ENCODE measurements around the gene ABCB6.

DNA sequence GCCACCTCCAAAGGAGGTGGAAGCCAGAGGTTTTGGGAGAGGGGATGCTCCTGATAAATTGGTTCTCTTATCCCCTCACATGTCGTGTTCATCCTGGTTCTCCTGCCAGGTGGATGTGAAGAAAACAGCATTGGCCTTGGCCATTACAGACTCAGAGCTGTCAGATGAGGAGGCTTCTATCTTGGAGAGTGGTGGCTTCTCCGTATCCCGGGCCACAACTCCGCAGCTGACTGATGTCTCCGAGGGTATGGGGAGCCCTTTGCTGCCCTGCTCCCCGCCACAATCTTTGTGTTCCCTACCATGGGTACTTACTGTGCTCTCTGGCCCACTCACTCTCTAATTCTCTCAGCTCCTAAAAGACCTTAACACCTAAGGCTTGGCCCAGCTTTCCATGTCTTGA lies 37.2 kb downstream of the ABCB6 start:
- TF ChIP-seq EZH2 (IDR thresholded peaks at IDR 0.05; ENCODE audit: insufficient read depth, poor library complexity, severe bottlenecking) (no peak), EZH2phosphoT487 (IDR thresholded peaks at IDR 0.05; ENCODE audit: insufficient read depth, low read depth) (no peak)

Measured in GM23248 (cell line).